Measurements from ENCODE around the gene HORMAD2. TPM values are rescaled to one million over a fixed set of nuclear protein-coding genes. Genes with fewer than 3 reads are reported as not detected.

The HORMAD2 gene
- total and polyA plus RNA-seq, 2 donors = 0.09 to 0.11 TPM

Other genes with a start within 250 kb of the HORMAD2 start
- gene ASCC2, start 242.2 kb upstream of the HORMAD2 start, total RNA-seq = 26.4 TPM
- gene ASCC2, start 242.2 kb upstream of the HORMAD2 start, polyA plus RNA-seq = 51.8 TPM
- 14.8 TPM for gene MTMR3, start 197.3 kb upstream of the HORMAD2 start, total RNA-seq
- 16.4 TPM for gene MTMR3, start 197.3 kb upstream of the HORMAD2 start, polyA plus RNA-seq
- gene LIF, start 166.3 kb downstream of the HORMAD2 start, total RNA-seq = 0.90 TPM
- 0.21 TPM for gene LIF, start 166.3 kb downstream of the HORMAD2 start, polyA plus RNA-seq
- 1.9 TPM for gene OSM, start 186.4 kb downstream of the HORMAD2 start, total RNA-seq
- gene OSM, start 186.4 kb downstream of the HORMAD2 start, polyA plus RNA-seq = 6.0 TPM
- 12.8 TPM for gene CASTOR1, start 209.0 kb downstream of the HORMAD2 start, total RNA-seq
- 19.6 TPM for gene CASTOR1, start 209.0 kb downstream of the HORMAD2 start, polyA plus RNA-seq
- 25.6 TPM for gene TBC1D10A, start 246.5 kb downstream of the HORMAD2 start, total RNA-seq
- gene TBC1D10A, start 246.5 kb downstream of the HORMAD2 start, polyA plus RNA-seq = 39.0 TPM